Liver (tissue), 9 donors: ENCODE data around the gene VPS13C. TPM values are rescaled to one million over a fixed set of nuclear protein-coding genes. Genes with fewer than 3 reads are reported as not detected.
A peak's percentile ranks its signal among the peaks of the same experiment; 100 is the strongest.

Experiments
- DNase-seq: peaks from one replicate; pipeline ENCODE4 v3.0.0-alpha.2; 2017; ENCODE audit warnings: low spot score
- H3K27ac ChIP-seq, 2 donors: one replicate each; pipeline ENCODE4 v1.7.0; 2013; ENCODE audit warnings: inconsistent platforms in 2 of 2, low read length in 2 of 2, control low read depth in 1 of 2, low read depth in 1 of 2, mild to moderate bottlenecking in 1 of 2
- H3K27me3 ChIP-seq, 4 donors: one replicate each; pipeline versions ENCODE4 v1.6.1 to v1.7.0; 2013; ENCODE audit warnings: low read length in 3 of 4, inconsistent platforms in 1 of 4, mild to moderate bottlenecking in 1 of 4, moderate library complexity in 1 of 4; ENCODE audit not compliant: control insufficient read depth in 4 of 4, insufficient read depth in 4 of 4
- H3K36me3 ChIP-seq, 4 donors: one replicate each; pipeline versions ENCODE4 v1.6.1 to v1.7.0; 2013; ENCODE audit warnings: low read length in 3 of 4, mild to moderate bottlenecking in 3 of 4, low read depth in 1 of 4, moderate library complexity in 1 of 4; ENCODE audit not compliant: control insufficient read depth in 4 of 4, insufficient read depth in 3 of 4
- H3K4me1 ChIP-seq, 4 donors: one replicate each; pipeline versions ENCODE4 v1.6.1 to v1.7.0; 2013; ENCODE audit warnings: low read length in 3 of 4, mild to moderate bottlenecking in 3 of 4, moderate library complexity in 1 of 4; ENCODE audit not compliant: control insufficient read depth in 4 of 4, insufficient read depth in 4 of 4
- H3K4me3 ChIP-seq, 3 donors: one replicate each; pipeline versions ENCODE4 v1.6.1 to v1.7.0; 2013; ENCODE audit warnings: low read length in 3 of 3, control low read depth in 1 of 3, low read depth in 1 of 3, mild to moderate bottlenecking in 1 of 3
- H3K9ac ChIP-seq, 2 donors: one replicate each; pipeline ENCODE4 v1.7.0; 2013; ENCODE audit warnings: low read length in 2 of 2, mild to moderate bottlenecking in 2 of 2, moderate library complexity in 2 of 2, control low read depth in 1 of 2, low read depth in 1 of 2
- H3K9me3 ChIP-seq, 4 donors: one replicate each; pipeline versions ENCODE4 v1.6.1 to v1.7.0; 2013; ENCODE audit warnings: low read length in 3 of 4; ENCODE audit not compliant: control insufficient read depth in 4 of 4
- CTCF ChIP-seq: fragments of 150-350 bp; IDR thresholded peaks from 2 replicates; pipeline ENCODE4 v1.5.1; 2017; ENCODE audit warnings: improper control_type of control experiment, low read depth, low read length; ENCODE audit not compliant: missing input control
- EGR1 ChIP-seq, 2 donors: IDR thresholded peaks; 2 replicates each; pipeline ENCODE4 v1.6.1; 2016 to 2018; ENCODE audit warnings: antibody characterized with exemption in 2 of 2, low read depth in 2 of 2
- FOXA1 ChIP-seq: IDR thresholded peaks from 2 replicates; pipeline ENCODE4 v1.6.1; 2016; ENCODE audit warnings: antibody characterized with exemption
- FOXA2 ChIP-seq: IDR thresholded peaks from 2 replicates; pipeline ENCODE4 v1.6.1; 2016; ENCODE audit warnings: antibody characterized with exemption
- GABPA ChIP-seq, 2 donors: IDR thresholded peaks in 1 of 2; conservative IDR thresholded peaks in 1 of 2; 2 replicates each; pipeline ENCODE4 v1.6.1; 2016; ENCODE audit warnings: antibody characterized with exemption in 2 of 2, mild to moderate bottlenecking in 1 of 2, moderate library complexity in 1 of 2
- HNF4A ChIP-seq, 2 donors: conservative IDR thresholded peaks; 2 replicates each; pipeline ENCODE4 v1.6.1; 2016; ENCODE audit warnings: antibody characterized with exemption in 2 of 2, mild to moderate bottlenecking in 2 of 2
- HNF4G ChIP-seq: IDR thresholded peaks from 2 replicates; pipeline ENCODE4 v1.6.1; 2016; ENCODE audit warnings: antibody characterized with exemption
- JUND ChIP-seq, 2 donors: IDR thresholded peaks; 2 replicates each; pipeline ENCODE4 v1.6.1; 2016; ENCODE audit warnings: antibody characterized with exemption in 2 of 2
- MAX ChIP-seq: IDR thresholded peaks from 2 replicates; pipeline ENCODE4 v1.6.1; 2016; ENCODE audit warnings: antibody characterized with exemption
- NR2F2 ChIP-seq: IDR thresholded peaks from 2 replicates; pipeline ENCODE4 v1.6.1; 2016; ENCODE audit warnings: antibody characterized with exemption
- RAD21 ChIP-seq, 2 donors: IDR thresholded peaks; 2 replicates each; pipeline ENCODE4 v1.6.1; 2016; ENCODE audit warnings: antibody characterized with exemption in 2 of 2, mild to moderate bottlenecking in 2 of 2
- REST ChIP-seq: IDR thresholded peaks from 2 replicates; pipeline ENCODE4 v1.6.1; 2016; ENCODE audit warnings: antibody characterized with exemption, mild to moderate bottlenecking
- RXRA ChIP-seq, 2 donors: IDR thresholded peaks; 2 replicates each; pipeline ENCODE4 v1.6.1; 2017 to 2018; ENCODE audit warnings: antibody characterized with exemption in 2 of 2, mild to moderate bottlenecking in 1 of 2
- SP1 ChIP-seq: IDR thresholded peaks from 2 replicates; pipeline ENCODE4 v1.6.1; 2018; ENCODE audit warnings: antibody characterized with exemption, mild to moderate bottlenecking
- TAF1 ChIP-seq: conservative IDR thresholded peaks from 2 replicates; pipeline ENCODE4 v1.6.1; 2016; ENCODE audit warnings: antibody characterized with exemption, mild to moderate bottlenecking
- YY1 ChIP-seq: IDR thresholded peaks from 2 replicates; pipeline ENCODE4 v1.6.1; 2016; ENCODE audit warnings: antibody characterized with exemption, mild to moderate bottlenecking
- WGBS: extraction: QIAGEN DNeasy Blood & Tissue Kit; methylation state at CpG from one replicate; pipeline ENCODE4 v1.1.7; 2013; 5-methylcytosine and 5-hydroxymethylcytosine counted together
- polyA plus RNA-seq, 2 donors: library from polyadenylated mRNA; stranded (reverse) in 1 of 2; unstranded in 1 of 2; fragments of 200-250 nt in 1 of 2; fragments of >200 nt in 1 of 2; fragmentation: Nextera tagmentation in 1 of 2; extraction: Ambion mirVana in 1 of 2; gene quantifications; one replicate each; pipeline versions ENCODE4 v1.2.1 to v1.2.3, GENCODE V29; 2013 to 2015
- total RNA-seq, 2 donors: library from RNA; depleted of rRNA; stranded (reverse); fragments of >200 nt; gene quantifications; one replicate each; pipeline ENCODE4 v1.2.3, GENCODE V29; 2014
- TF ChIP-seq, protein P1 (sequence below): IDR thresholded peaks from 2 replicates; pipeline ENCODE4 v1.6.1; 2016; ENCODE audit warnings: antibody characterized with exemption
- TF ChIP-seq, protein P2 (sequence below): IDR thresholded peaks from 2 replicates; pipeline ENCODE4 v1.6.1; 2016; ENCODE audit warnings: antibody characterized with exemption
- donor health status: healthy.
- donor health status: healthy.
- donor health status: healthy.
- donor health status: healthy.
- donor health status: healthy.

Gene VPS13C
- total and polyA plus RNA-seq, 4 donors = 5.4 to 42.0 (median 17.4) TPM

GRCh38 chr15:61888074-61888780, 172.0 kb downstream of the VPS13C start:
- DNase-seq = no peak
- no peaks in the 10 kb centered on the region for H3K27me3 ChIP-seq
- TF ChIP-seq EGR1 (IDR thresholded peaks at IDR 0.05; ENCODE audit: low read depth in 2 of 2) (no peak), GABPA (IDR thresholded peaks at IDR 0.05 in 1 of 2, conservative IDR thresholded peaks at IDR 0.05 in 1 of 2) (no peak), YY1 (no peak), FOXA1 (no peak), MAX (no peak), HNF4A (conservative IDR thresholded peaks at IDR 0.05) (no peak), FOXA2 (no peak), NR2F2 (no peak), RXRA (IDR thresholded peaks at IDR 0.05) (no peak), JUND (IDR thresholded peaks at IDR 0.05) (no peak), HNF4G (no peak)
- TF ChIP-seq, protein P1, sequence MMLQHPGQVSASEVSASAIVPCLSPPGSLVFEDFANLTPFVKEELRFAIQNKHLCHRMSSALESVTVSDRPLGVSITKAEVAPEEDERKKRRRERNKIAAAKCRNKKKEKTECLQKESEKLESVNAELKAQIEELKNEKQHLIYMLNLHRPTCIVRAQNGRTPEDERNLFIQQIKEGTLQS = no peak
- TF ChIP-seq, protein P2, sequence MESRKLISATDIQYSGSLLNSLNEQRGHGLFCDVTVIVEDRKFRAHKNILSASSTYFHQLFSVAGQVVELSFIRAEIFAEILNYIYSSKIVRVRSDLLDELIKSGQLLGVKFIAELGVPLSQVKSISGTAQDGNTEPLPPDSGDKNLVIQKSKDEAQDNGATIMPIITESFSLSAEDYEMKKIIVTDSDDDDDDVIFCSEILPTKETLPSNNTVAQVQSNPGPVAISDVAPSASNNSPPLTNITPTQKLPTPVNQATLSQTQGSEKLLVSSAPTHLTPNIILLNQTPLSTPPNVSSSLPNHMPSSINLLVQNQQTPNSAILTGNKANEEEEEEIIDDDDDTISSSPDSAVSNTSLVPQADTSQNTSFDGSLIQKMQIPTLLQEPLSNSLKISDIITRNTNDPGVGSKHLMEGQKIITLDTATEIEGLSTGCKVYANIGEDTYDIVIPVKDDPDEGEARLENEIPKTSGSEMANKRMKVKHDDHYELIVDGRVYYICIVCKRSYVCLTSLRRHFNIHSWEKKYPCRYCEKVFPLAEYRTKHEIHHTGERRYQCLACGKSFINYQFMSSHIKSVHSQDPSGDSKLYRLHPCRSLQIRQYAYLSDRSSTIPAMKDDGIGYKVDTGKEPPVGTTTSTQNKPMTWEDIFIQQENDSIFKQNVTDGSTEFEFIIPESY = no peak
- no peak overlapping the region for H3K9ac ChIP-seq
- peaks cover 0 to 22% (median 9%) of the 10 kb centered on the region in 4 donors for H3K36me3 ChIP-seq
- no peak overlapping the region for H3K4me3 ChIP-seq
- H3K27ac ChIP-seq = no peak overlapping the region
- peaks cover 0 to 4% (median 0%) of the 10 kb centered on the region in 4 donors for H3K9me3 ChIP-seq
- no peaks in the 10 kb centered on the region for H3K4me1 ChIP-seq
- 88% methylated on average over 5 of the region's 5 CpGs for WGBS

DNA sequence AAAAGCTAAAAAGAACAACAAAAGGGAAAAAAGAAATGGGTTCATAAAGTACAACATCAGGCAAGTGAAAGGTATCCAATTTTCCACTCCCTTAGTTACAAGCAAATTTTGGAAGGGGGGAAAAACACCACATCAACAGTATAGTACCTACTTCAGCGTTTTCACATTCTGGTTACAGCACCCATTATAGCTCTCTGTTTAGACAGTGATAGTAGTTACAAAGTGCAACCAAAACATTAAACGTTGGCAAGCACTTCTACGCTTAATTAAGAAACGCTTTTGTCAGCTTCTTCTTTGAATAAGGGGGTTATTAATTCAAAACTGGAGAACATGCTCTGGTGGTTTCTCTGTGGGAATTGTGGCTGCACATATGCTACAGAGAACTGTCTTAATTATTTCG, 180.2 kb downstream of the VPS13C start:
- no peaks in the 10 kb centered on the region for H3K9me3 ChIP-seq
- no peaks in the 10 kb centered on the region for H3K27me3 ChIP-seq
- TF ChIP-seq FOXA2 (no peak), YY1 (peak; percentile 26), RAD21 (IDR thresholded peaks at IDR 0.05) (no peak), EGR1 (IDR thresholded peaks at IDR 0.05; ENCODE audit: low read depth in 2 of 2) (no peak), TAF1 (no peak), GABPA (IDR thresholded peaks at IDR 0.05 in 1 of 2, conservative IDR thresholded peaks at IDR 0.05 in 1 of 2) (no peak), MAX (no peak), HNF4A (conservative IDR thresholded peaks at IDR 0.05) (peak; percentile 48 to 58), NR2F2 (no peak), CTCF (no peak), HNF4G (no peak), JUND (IDR thresholded peaks at IDR 0.05) (no peak), FOXA1 (no peak), RXRA (IDR thresholded peaks at IDR 0.05) (no peak), SP1 (peak; percentile 48), REST (no peak)
- TF ChIP-seq, protein P2 = no peak
- TF ChIP-seq, protein P1 = no peak
- H3K9ac ChIP-seq = peak overlapping the region in 1 of 2 donors; percentile 14
- H3K36me3 ChIP-seq = peaks cover 0 to 2% (median 0%) of the 10 kb centered on the region in 4 donors
- peak overlapping the region; percentile 30 to 41 for H3K27ac ChIP-seq
- 49% methylated on average over 5 of the region's 5 CpGs for WGBS
- DNase-seq = no peak
- H3K4me1 ChIP-seq = peaks cover 0 to 14% (median 3%) of the 10 kb centered on the region in 4 donors
- no peak overlapping the region for H3K4me3 ChIP-seq
